ENCODE results near the gene FAT1. TPM values are rescaled to one million over a fixed set of nuclear protein-coding genes. Genes with fewer than 3 reads are reported as not detected.

The FAT1 gene
- total and polyA plus RNA-seq, 9 of the 15 experiments (the other 6 are each of a cell fraction or from before 2014, with no cell fraction given), result 6.0 to 38.4 (median 21.4) TPM

DNA sequence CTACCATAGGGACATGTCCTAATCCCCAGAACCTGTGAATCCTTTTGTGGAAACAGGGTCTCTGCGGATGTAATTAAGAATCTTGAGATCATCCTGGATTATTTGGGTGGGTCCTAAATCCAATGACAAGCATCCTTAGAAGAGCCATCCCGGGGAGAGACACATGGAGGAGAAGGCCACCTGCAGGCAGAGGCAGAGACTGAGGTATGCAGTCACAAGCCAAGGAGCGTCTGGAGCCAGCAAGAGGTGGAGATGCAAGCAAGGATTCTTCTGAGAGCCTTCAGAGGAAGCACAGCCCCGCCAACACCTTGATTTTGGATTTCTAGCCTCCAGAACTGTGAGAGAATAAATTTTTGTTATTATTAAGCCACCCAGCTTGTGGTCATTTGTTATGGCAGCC is 13.8 kb upstream of the FAT1 start (continued):
- TF ChIP-seq, protein P1, sequence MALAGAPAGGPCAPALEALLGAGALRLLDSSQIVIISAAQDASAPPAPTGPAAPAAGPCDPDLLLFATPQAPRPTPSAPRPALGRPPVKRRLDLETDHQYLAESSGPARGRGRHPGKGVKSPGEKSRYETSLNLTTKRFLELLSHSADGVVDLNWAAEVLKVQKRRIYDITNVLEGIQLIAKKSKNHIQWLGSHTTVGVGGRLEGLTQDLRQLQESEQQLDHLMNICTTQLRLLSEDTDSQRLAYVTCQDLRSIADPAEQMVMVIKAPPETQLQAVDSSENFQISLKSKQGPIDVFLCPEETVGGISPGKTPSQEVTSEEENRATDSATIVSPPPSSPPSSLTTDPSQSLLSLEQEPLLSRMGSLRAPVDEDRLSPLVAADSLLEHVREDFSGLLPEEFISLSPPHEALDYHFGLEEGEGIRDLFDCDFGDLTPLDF (CRISPR knock-in tag; IDR thresholded peaks at IDR 0.05), result no peak
- TF ChIP-seq NELFE (IDR thresholded peaks at IDR 0.05; ENCODE audit: insufficient read depth, insufficient read length), result no peak

DNA sequence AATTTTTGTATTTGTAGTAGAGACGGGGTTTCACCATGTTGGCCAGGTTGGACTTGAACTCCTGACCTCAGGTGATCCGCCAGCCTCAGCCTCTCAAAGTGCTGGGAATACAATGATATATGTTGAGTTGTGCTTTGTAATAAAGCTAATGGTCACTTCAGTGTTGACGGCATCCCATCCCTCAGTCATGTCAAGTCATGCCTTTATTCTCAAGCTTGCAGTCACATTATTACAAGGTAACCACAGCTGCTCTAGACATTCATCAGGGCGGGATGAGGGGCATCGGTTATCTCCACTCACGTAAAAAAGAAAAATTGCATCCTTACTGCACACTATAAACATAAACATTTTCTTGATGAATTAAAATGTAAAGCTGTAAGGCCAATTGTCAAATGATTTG is 12.8 kb upstream of the FAT1 start:
- no peak for DNase-seq (ENCODE audit: extremely low read depth in 1 of 4, low spot score in 3 of 4)
- Histone ChIP-seq H3K9me1 (ENCODE audit: control insufficient read depth, insufficient read depth, low read length) (no peaks in the 10 kb centered on the region), H3K27ac (ENCODE audit: extremely low read depth, low read depth, low read length) (no peak overlapping the region), H4K20me1 (replicated peaks; ENCODE audit: control insufficient read depth, insufficient read depth, low read length) (no peaks in the 10 kb centered on the region), H3K9me3 (replicated peaks; ENCODE audit: control insufficient read depth, insufficient read depth, low read depth, low read length) (no peaks in the 10 kb centered on the region), H3K36me3 (ENCODE audit: control insufficient read depth, insufficient read depth, low read length) (no peaks in the 10 kb centered on the region; the same call in 2 of the 3 replicates), H2AFZ (ENCODE audit: low read depth, low read length) (no peak overlapping the region), H3K27me3 (ENCODE audit: control insufficient read depth in 2 of 2, insufficient read depth in 2 of 2, low read length in 2 of 2) (no peaks in the 10 kb centered on the region), H3K79me2 (ENCODE audit: control insufficient read depth, insufficient read depth, low read length) (no peaks in the 10 kb centered on the region), H3K9ac (ENCODE audit: insufficient read depth in 1 of 2, low read depth in 2 of 2, low read length in 2 of 2) (no peak overlapping the region), H3K4me3 (no peak overlapping the region), H3K4me1 (replicated peaks in 1 of 2; ENCODE audit: control insufficient read depth in 2 of 2, insufficient read depth in 2 of 2, low read length in 2 of 2) (peaks cover 0 to 10% of the 10 kb centered on the region in 2 experiments; a peak in 3 of 5 replicates), H3K4me2 (ENCODE audit: insufficient read depth, low read length) (no peak overlapping the region)
- in situ Hi-C loops (cut with MboI), result no loop called here
- CTCF ChIA-PET (ENCODE audit: low intra/inter-chr PET ratio), result no interaction called here
- ATAC-seq, result no peak
- intact Hi-C loops (cut with micrococcal nuclease), result no loop called here
- POLR2A ChIA-PET, result no interaction called here
- 11% methylated on average over 6 of the region's 6 CpGs for WGBS (ENCODE audit: insufficient coverage, low coverage, missing lambda C conversion rate)
- no peak for FAIRE-seq
- BruUV-seq (replicated peaks), result no TSS peak
- TF ChIP-seq, protein P2, sequence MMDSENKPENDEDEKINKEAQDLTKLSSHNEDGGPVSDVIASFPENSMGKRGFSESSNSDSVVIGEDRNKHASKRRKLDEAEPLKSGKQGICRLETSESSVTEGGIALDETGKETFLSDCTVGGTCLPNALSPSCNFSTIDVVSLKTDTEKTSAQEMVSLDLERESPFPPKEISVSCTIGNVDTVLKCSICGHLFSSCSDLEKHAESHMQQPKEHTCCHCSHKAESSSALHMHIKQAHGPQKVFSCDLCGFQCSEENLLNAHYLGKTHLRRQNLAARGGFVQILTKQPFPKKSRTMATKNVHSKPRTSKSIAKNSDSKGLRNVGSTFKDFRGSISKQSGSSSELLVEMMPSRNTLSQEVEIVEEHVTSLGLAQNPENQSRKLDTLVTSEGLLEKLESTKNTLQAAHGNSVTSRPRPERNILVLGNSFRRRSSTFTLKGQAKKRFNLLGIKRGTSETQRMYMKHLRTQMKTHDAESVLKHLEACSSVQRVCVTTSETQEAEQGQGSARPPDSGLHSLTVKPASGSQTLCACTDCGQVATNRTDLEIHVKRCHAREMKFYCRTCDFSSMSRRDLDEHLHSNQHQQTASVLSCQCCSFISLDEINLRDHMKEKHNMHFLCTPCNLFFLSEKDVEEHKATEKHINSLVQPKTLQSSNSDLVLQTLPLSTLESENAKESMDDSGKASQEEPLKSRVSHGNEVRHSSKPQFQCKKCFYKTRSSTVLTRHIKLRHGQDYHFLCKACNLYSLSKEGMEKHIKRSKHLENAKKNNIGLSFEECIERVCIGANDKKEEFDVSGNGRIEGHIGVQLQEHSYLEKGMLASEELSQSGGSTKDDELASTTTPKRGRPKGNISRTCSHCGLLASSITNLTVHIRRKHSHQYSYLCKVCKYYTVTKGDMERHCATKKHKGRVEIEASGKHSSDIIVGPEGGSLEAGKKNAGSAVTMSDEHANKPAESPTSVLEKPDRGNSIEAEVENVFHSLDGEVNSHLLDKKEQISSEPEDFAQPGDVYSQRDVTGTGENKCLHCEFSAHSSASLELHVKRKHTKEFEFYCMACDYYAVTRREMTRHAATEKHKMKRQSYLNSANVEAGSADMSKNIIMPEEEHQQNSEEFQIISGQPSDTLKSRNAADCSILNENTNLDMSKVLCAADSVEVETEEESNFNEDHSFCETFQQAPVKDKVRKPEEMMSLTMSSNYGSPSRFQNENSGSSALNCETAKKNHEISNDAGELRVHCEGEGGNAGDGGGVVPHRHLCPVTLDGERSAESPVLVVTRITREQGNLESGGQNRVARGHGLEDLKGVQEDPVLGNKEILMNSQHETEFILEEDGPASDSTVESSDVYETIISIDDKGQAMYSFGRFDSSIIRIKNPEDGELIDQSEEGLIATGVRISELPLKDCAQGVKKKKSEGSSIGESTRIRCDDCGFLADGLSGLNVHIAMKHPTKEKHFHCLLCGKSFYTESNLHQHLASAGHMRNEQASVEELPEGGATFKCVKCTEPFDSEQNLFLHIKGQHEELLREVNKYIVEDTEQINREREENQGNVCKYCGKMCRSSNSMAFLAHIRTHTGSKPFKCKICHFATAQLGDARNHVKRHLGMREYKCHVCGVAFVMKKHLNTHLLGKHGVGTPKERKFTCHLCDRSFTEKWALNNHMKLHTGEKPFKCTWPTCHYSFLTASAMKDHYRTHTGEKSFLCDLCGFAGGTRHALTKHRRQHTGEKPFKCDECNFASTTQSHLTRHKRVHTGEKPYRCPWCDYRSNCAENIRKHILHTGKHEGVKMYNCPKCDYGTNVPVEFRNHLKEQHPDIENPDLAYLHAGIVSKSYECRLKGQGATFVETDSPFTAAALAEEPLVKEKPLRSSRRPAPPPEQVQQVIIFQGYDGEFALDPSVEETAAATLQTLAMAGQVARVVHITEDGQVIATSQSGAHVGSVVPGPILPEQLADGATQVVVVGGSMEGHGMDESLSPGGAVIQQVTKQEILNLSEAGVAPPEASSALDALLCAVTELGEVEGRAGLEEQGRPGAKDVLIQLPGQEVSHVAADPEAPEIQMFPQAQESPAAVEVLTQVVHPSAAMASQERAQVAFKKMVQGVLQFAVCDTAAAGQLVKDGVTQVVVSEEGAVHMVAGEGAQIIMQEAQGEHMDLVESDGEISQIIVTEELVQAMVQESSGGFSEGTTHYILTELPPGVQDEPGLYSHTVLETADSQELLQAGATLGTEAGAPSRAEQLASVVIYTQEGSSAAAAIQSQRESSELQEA (IDR thresholded peaks at IDR 0.05; ENCODE audit: low read depth), result no peak
- TF ChIP-seq ZBTB7A (IDR thresholded peaks at IDR 0.05; ENCODE audit: borderline replicate concordance, control insufficient read depth, low read depth, low read length) (no peak), RB1 (IDR thresholded peaks at IDR 0.05; ENCODE audit: low read depth) (no peak), ZNF431 (CRISPR knock-in tag; IDR thresholded peaks at IDR 0.05) (no peak)
- TF ChIP-seq, protein P3, sequence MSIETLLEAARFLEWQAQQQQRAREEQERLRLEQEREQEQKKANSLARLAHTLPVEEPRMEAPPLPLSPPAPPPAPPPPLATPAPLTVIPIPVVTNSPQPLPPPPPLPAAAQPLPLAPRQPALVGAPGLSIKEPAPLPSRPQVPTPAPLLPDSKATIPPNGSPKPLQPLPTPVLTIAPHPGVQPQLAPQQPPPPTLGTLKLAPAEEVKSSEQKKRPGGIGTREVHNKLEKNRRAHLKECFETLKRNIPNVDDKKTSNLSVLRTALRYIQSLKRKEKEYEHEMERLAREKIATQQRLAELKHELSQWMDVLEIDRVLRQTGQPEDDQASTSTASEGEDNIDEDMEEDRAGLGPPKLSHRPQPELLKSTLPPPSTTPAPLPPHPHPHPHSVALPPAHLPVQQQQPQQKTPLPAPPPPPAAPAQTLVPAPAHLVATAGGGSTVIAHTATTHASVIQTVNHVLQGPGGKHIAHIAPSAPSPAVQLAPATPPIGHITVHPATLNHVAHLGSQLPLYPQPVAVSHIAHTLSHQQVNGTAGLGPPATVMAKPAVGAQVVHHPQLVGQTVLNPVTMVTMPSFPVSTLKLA (conservative IDR thresholded peaks at IDR 0.05), result no peak
- TF ChIP-seq, protein P4, sequence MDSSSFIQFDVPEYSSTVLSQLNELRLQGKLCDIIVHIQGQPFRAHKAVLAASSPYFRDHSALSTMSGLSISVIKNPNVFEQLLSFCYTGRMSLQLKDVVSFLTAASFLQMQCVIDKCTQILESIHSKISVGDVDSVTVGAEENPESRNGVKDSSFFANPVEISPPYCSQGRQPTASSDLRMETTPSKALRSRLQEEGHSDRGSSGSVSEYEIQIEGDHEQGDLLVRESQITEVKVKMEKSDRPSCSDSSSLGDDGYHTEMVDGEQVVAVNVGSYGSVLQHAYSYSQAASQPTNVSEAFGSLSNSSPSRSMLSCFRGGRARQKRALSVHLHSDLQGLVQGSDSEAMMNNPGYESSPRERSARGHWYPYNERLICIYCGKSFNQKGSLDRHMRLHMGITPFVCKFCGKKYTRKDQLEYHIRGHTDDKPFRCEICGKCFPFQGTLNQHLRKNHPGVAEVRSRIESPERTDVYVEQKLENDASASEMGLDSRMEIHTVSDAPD (CRISPR knock-in tag; IDR thresholded peaks at IDR 0.05), result no peak
